T-helper 17 cell (primary cell): ENCODE measurements around the gene ARHGEF6. TPM values are rescaled to one million over a fixed set of nuclear protein-coding genes. Genes with fewer than 3 reads are reported as not detected.
A peak's percentile ranks its signal among the peaks of the same experiment; 100 is the strongest.
"Not testable (repeated sequence)": the region's sequence is repeated elsewhere in the genome, so short reads cannot be mapped to it uniquely, and the experiment has no call there.

Experiments
- ATAC-seq: fragments of 150-1000 bp; cut with Tn5 transposase; 2 replicates; pipeline ENCODE4 v1.10.0; 2021; ENCODE audit warnings: mild to moderate bottlenecking, moderate library complexity
- DNase-seq, 3 donors: peaks; one replicate each; pipeline versions ENCODE4 v3.0.0 to v3.0.0-alpha.2; 2020 to 2021
- H3K9me3 ChIP-seq: one replicate; pipeline ENCODE4 v1.7.0; 2013; ENCODE audit warnings: low read length, mild to moderate bottlenecking; ENCODE audit not compliant: control insufficient read depth, poor library complexity, severe bottlenecking
- H3K27ac Mint-ChIP-seq: one replicate; pipeline ENCODE4 v1.8.0; 2022; ENCODE audit warnings: mild to moderate bottlenecking, moderate library complexity, mixed read lengths
- H3K27me3 Mint-ChIP-seq: one replicate; pipeline ENCODE4 v1.8.0; 2022; ENCODE audit warnings: mixed read lengths
- H3K36me3 Mint-ChIP-seq: one replicate; pipeline ENCODE4 v1.8.0; 2022; ENCODE audit warnings: low read depth, mixed read lengths
- H3K4me1 Mint-ChIP-seq: one replicate; pipeline ENCODE4 v1.8.0; 2022; ENCODE audit warnings: mild to moderate bottlenecking, mixed read lengths
- H3K4me3 Mint-ChIP-seq: one replicate; pipeline ENCODE4 v1.8.0; 2022; ENCODE audit warnings: mild to moderate bottlenecking, moderate library complexity, mixed read lengths
- total RNA-seq, 4 donors: library from RNA in 2 of 4; stranded (reverse) in 2 of 4; gene quantifications; one replicate each; pipeline ENCODE4 v1.2.3 and lab custom pipeline; 2022 to 2026

Gene ARHGEF6, protein sequence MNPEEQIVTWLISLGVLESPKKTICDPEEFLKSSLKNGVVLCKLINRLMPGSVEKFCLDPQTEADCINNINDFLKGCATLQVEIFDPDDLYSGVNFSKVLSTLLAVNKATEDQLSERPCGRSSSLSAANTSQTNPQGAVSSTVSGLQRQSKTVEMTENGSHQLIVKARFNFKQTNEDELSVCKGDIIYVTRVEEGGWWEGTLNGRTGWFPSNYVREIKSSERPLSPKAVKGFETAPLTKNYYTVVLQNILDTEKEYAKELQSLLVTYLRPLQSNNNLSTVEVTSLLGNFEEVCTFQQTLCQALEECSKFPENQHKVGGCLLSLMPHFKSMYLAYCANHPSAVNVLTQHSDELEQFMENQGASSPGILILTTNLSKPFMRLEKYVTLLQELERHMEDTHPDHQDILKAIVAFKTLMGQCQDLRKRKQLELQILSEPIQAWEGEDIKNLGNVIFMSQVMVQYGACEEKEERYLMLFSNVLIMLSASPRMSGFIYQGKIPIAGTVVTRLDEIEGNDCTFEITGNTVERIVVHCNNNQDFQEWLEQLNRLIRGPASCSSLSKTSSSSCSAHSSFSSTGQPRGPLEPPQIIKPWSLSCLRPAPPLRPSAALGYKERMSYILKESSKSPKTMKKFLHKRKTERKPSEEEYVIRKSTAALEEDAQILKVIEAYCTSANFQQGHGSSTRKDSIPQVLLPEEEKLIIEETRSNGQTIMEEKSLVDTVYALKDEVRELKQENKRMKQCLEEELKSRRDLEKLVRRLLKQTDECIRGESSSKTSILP
- total RNA-seq (10 to 100 TPM; 68.6 to 70.7 TPM), total RNA-seq (lab: John Stamatoyannopoulos, UW) (249 to 318 reads per million in 2 donors)

DNA sequence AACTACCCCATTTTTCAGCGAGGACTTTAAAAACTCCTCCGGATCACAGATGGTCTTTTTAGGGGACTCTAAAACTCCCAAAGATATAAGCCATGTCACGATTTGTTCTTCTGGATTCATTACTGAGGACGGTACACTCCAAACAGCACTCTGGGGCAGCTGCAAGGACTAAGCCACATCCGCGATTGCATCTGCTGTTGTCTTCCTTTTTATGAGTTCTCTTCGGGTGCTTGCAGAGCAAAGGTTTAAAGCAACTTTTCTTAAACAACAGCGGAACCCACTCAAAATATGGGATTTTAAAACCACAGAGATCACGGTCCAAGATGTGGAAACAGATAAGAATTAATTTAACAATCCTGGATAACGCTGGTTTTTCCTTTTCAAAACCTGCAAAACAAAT is at the start of gene ARHGEF6:
TSS of gene ARHGEF6 (minus strand) at position 170 of the 400 bp plus-strand sequence. CDS start at position 120, 50 bp downstream.
- peak; percentile 76 for ATAC-seq
- no peaks in the 10 kb centered on the region for H3K27me3 Mint-ChIP-seq
- H3K4me1 Mint-ChIP-seq: peaks cover 33% of the 10 kb centered on the region
- peak within 1 kb of the TSS; percentile 96 for H3K27ac Mint-ChIP-seq
- H3K36me3 Mint-ChIP-seq: no peaks in the 10 kb centered on the region
- DNase-seq: no peak
- no peaks in the 10 kb centered on the region for H3K9me3 ChIP-seq
- peak within 1 kb of the TSS; percentile 94 for H3K4me3 Mint-ChIP-seq

GRCh38 chrX:136829413-136829812 is 48.7 kb upstream of the ARHGEF6 start:
- H3K9me3 ChIP-seq: no peaks in the 10 kb centered on the region
- H3K4me3 Mint-ChIP-seq: no peak overlapping the region
- no peaks in the 10 kb centered on the region for H3K4me1 Mint-ChIP-seq
- no peak overlapping the region for H3K27ac Mint-ChIP-seq
- DNase-seq: no peak
- H3K27me3 Mint-ChIP-seq: no peaks in the 10 kb centered on the region
- no peak for ATAC-seq
- H3K36me3 Mint-ChIP-seq: peaks cover 2% of the 10 kb centered on the region

- Mint-ChIP-seq H3K36me3 (peaks cover 2% of the 10 kb centered on the region), H3K27me3 (no peaks in the 10 kb centered on the region), H3K27ac (no peak overlapping the region), H3K4me3 (no peak overlapping the region), H3K4me1 (no peaks in the 10 kb centered on the region)
- H3K9me3 ChIP-seq: no peaks in the 10 kb centered on the region
- ATAC-seq: no peak
- DNase-seq: no peak
These were observed 48.1 kb upstream of the ARHGEF6 start for GRCh38 chrX:136828830-136829229.

GRCh38 chrX:136827026-136827425 is 46.3 kb upstream of the ARHGEF6 start:
- no peak overlapping the region for H3K27ac Mint-ChIP-seq
- H3K36me3 Mint-ChIP-seq: peaks cover 2% of the 10 kb centered on the region
- ATAC-seq (no peak), DNase-seq (no peak)
- no peaks in the 10 kb centered on the region for H3K9me3 ChIP-seq
- no peak overlapping the region for H3K4me3 Mint-ChIP-seq
- H3K27me3 Mint-ChIP-seq: no peaks in the 10 kb centered on the region
- no peaks in the 10 kb centered on the region for H3K4me1 Mint-ChIP-seq

GRCh38 chrX:136825771-136826170 is 45.0 kb upstream of the ARHGEF6 start:
- H3K9me3 ChIP-seq: no peaks in the 10 kb centered on the region
- H3K4me3 Mint-ChIP-seq: no peak overlapping the region
- DNase-seq (no peak), ATAC-seq (no peak)
- no peaks in the 10 kb centered on the region for H3K27me3 Mint-ChIP-seq
- H3K27ac Mint-ChIP-seq: no peak overlapping the region
- peaks cover 2% of the 10 kb centered on the region for H3K36me3 Mint-ChIP-seq
- no peaks in the 10 kb centered on the region for H3K4me1 Mint-ChIP-seq

DNA sequence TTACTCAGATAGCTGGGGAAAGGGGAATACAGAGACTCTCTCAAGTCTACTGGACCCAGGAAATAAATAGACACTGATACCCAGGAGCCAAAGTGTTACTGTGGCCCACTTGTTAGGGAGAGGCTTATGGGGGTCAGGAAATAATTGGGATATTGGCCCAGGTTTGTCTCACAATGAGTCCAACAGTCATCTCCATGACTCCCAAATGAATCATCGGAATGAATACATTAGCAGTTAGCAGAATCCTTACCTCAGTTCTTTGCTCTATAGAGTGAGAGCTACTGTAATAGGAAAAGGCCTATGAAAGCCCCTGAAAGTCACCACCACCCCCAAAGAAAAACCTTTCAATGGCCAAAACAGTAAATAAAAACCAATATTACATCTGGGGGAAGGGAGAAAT is 42.4 kb upstream of the ARHGEF6 start:
- no peaks in the 10 kb centered on the region for H3K4me1 Mint-ChIP-seq
- no peaks in the 10 kb centered on the region for H3K9me3 ChIP-seq
- H3K27me3 Mint-ChIP-seq: no peaks in the 10 kb centered on the region
- DNase-seq (no peak), ATAC-seq (no peak)
- H3K27ac Mint-ChIP-seq: no peak overlapping the region
- no peak overlapping the region for H3K4me3 Mint-ChIP-seq
- H3K36me3 Mint-ChIP-seq: peaks cover 4% of the 10 kb centered on the region

DNA sequence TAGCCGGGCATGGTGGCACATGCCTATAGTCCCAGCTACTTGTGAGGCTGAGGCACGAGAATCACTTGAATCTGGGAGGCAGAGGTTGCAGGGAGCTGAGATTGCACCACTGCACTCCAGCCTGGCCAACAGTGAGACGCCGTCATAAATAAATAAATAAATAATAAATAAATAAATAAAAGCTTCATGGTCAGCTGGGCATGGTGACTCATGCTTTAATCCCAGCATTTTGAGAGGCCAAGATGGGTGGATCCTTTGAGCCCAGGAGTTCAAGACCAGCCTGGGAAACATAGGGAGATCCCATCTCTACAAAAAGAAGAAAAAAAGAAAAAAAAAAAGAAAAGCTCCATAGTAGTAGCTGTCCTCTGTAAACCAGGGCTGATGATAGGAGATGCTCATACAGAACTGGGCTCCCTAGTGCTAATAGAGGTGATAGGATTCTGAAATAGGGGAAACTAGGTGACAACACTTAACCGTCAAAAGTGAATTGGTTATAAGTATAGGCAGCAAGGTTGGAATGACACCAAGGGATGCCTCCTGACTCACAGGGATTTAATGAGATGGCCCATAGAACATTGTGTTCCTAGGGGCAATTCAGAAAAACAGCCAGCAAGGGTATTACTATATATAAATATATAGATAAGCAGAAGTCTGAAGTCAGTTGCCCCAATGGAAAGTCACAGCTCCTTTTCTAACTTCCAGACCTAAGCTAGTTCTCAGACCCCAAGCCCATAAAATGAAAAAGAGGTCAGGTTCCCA is 41.8 kb upstream of the ARHGEF6 start:
- peaks cover 4% of the 10 kb centered on the region for H3K36me3 Mint-ChIP-seq
- H3K4me1 Mint-ChIP-seq: no peaks in the 10 kb centered on the region
- H3K9me3 ChIP-seq: no peaks in the 10 kb centered on the region
- DNase-seq (no peak), ATAC-seq (no peak)
- H3K4me3 Mint-ChIP-seq: no peak overlapping the region
- H3K27ac Mint-ChIP-seq: no peak overlapping the region
- no peaks in the 10 kb centered on the region for H3K27me3 Mint-ChIP-seq

DNA sequence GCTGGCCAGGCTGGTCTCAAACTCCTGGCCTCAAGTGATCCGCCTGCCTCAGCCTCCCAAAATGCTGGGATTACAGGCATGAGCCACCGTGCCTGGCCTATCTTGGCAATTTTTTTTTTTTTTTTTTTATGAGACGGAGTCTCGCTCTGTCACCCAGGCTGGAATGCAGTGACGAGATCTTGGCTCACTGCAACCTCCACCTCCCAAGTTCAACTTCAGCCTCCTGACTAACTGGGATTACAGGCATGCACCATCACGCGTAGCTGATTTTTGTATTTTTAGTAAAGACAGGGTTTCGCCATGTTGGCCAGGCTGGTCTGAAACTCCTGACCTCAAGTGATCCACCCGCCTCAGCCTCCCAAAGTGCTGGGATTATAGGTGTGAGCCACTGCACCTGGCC is 39.0 kb upstream of the ARHGEF6 start:
- H3K9me3 ChIP-seq, H3K27ac Mint-ChIP-seq, H3K36me3 Mint-ChIP-seq, H3K4me3 Mint-ChIP-seq, ATAC-seq, DNase-seq, H3K4me1 Mint-ChIP-seq, H3K27me3 Mint-ChIP-seq: not testable (repeated sequence)

DNA sequence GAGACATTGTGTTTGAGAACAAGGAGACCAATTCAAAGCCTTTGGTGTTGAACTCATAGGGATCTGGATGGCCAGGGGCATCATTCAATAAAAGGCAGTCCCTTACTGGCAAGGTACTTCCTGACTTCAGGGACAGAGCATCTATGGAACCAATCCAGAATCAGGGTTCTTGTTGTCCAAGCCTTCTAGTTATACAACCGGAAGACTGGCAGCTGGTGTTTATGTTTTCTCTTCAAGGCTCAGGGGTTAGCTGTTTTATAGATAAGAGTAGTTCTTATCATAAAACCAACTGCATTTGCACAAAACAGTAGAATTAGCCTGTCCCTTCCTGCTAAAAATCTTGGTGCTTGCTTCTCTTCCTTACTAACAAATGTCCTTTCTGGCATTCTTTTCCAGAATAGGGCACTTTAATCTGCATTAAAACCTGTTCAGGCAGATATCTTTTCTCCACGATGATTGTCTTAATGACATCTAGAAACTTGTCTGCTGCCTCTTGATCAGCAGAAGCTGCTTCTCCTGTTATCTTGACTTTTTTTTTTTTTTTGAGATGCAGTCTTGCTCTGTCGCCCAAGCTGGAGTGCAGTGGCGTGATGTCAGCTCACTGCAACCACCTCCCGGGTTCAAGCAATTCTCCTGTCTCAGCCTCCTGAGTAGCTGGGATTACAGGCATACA is 38.4 kb upstream of the ARHGEF6 start:
- no peaks in the 10 kb centered on the region for H3K9me3 ChIP-seq
- H3K4me1 Mint-ChIP-seq: peaks cover 2% of the 10 kb centered on the region
- H3K27me3 Mint-ChIP-seq: no peaks in the 10 kb centered on the region
- no peak overlapping the region for H3K4me3 Mint-ChIP-seq
- no peak for ATAC-seq
- H3K36me3 Mint-ChIP-seq: peaks cover 2% of the 10 kb centered on the region
- no peak overlapping the region for H3K27ac Mint-ChIP-seq
- DNase-seq: no peak

- ATAC-seq (no peak), DNase-seq (no peak)
- Mint-ChIP-seq H3K27me3 (no peaks in the 10 kb centered on the region), H3K27ac (no peak overlapping the region), H3K4me3 (no peak overlapping the region), H3K36me3 (peaks cover 2% of the 10 kb centered on the region), H3K4me1 (peaks cover 2% of the 10 kb centered on the region)
- no peaks in the 10 kb centered on the region for H3K9me3 ChIP-seq
These were observed 36.2 kb upstream of the ARHGEF6 start for GRCh38 chrX:136816975-136817374.

GRCh38 chrX:136814847-136815750 is 34.4 kb upstream of the ARHGEF6 start:
- Mint-ChIP-seq H3K4me1 (peaks cover 5% of the 10 kb centered on the region), H3K27me3 (no peaks in the 10 kb centered on the region), H3K36me3 (peaks cover 2% of the 10 kb centered on the region), H3K27ac (no peak overlapping the region), H3K4me3 (no peak overlapping the region)
- ATAC-seq (no peak), DNase-seq (no peak)
- H3K9me3 ChIP-seq: no peaks in the 10 kb centered on the region

GRCh38 chrX:136812286-136812685 is 31.6 kb upstream of the ARHGEF6 start:
- H3K36me3 Mint-ChIP-seq: no peaks in the 10 kb centered on the region
- peaks cover 5% of the 10 kb centered on the region for H3K4me1 Mint-ChIP-seq

More at GRCh38 chrX:136812286-136812685, 31.6 kb upstream of the ARHGEF6 start:
- DNase-seq: no peak
- ATAC-seq: no peak
- Mint-ChIP-seq H3K27ac (peak overlapping the region; percentile 66), H3K4me3 (no peak overlapping the region), H3K27me3 (no peaks in the 10 kb centered on the region)
- H3K9me3 ChIP-seq: no peaks in the 10 kb centered on the region
